Activated effector memory CD4-positive, alpha-beta T cell treated with Interleukin-2 at 50 U/mL for 16 hours (primary cell): ENCODE data around the gene ZNF732.
"Not testable (repeated sequence)": the region's sequence is repeated elsewhere in the genome, so short reads cannot be mapped to it uniquely, and the experiment has no call there.

Source experiments
- DNase-seq: peaks from one replicate; pipeline ENCODE4 v3.0.0-alpha.2; 2020

The ZNF732 gene

DNA sequence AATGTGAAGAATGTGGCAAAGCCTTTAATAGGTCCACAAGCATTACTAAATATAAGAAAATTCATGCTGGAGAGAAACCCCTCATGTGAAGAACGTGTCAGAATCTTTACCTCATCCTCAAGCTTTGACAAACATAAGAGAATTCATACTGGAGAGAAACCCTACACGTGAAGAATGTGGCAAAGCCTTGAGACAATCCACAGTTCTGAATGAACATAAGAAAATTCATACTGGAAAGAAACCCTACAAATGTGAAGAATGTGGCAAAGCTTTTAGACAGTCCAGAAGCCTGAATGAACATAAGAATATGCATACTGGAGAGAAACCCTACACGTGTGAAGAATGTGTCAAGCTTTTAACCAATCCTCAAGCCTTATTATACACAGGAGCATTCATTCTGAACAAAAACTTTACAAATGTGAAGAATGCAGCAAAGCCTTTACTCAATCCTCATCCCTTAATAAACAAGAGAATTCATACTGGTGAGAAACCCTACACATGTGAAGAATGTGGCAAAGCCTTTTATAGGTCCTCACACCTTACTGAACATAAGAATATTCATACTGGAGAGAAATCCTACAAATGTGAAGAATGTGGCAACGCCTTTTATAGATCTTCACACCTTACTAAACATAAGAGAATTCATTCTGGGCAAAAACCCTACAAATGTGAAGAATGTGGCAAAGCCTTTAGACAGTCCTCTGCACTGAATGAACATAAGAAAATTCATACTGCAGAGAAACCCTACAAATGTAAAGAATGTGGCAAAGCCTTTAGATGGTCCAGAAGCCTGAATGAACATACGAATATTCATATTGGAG, 51.1 kb downstream of the ZNF732 start:
- no peak for DNase-seq

- DNase-seq = no peak
Measured at GRCh38 chr4:252065-252601, 53.1 kb downstream of the ZNF732 start.

- peak; percentile 18 for DNase-seq
Measured at GRCh38 chr4:244471-244870, 60.8 kb downstream of the ZNF732 start.

GRCh38 chr4:243426-243825, 61.8 kb downstream of the ZNF732 start:
- DNase-seq = no peak

DNA sequence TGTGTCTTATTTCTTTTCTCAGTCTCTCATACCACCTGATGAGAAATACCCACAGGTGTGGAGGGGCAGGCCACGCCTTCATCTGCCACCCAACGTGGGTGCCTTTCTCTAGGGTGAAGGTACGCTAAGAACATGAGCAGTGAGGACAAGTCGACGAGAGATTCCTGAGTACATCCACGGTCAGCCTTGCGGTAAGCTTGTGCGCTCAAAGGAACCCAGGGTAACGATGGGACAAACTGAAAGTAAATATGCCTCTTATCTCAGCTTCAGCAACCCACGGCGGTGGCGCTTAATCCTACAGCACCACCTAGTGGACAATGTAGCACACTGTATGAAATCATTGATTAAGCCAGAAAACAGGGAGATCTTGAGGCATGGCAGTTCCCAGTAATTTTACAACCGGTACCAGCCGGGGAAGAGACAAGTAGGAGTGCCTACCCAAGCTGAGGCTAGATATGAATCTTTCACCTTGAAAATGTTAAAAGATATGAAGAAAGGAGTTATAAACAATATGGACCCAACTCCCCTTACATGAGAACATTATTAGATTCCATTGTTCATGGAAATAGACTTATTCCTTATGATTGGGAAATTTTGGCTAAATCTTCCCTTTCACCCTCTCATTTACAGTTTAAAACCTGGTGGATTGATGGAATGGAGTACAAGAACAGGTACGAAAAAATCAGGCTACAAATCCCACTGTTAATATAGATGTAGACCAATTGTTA, 63.0 kb downstream of the ZNF732 start:
- peak; percentile 47 for DNase-seq

DNA sequence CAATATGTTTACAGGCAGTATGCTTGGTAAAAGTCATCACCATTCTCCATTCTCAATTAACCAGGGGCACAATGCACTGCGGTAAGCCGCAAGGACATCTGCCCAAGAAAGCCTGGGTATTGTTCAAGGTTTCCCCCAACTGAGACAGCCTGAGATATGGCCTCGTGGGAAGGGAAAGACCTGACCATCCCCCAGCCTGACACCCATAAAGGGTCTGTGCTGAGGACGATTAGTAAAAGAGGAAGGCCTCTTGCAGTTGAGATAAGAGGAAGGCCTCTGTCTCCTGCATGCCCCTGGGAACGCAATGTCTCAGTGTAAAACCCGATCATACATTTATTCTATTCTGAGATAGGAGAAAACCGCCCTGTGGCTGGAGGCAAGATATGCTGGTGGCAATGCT, 63.9 kb downstream of the ZNF732 start:
- not testable (repeated sequence) for DNase-seq

DNA sequence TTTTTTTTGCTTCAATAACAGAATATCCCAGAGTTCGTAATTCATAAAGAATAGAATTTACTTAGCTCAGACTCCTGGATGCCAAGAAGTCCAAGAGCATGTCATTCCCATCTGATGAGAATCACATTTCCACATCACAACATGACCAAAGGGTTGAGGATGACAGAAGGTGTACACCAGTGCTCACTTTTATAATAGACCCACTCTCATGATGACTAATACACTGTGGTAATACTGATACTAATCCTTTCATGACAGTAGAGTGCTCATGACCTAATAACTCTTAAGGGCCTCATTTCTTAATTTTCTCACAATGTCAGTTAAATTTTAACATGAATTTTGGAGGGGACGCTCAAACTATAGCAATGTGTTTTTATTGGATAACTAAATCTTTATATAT, 69.2 kb downstream of the ZNF732 start:
- DNase-seq = no peak

DNA sequence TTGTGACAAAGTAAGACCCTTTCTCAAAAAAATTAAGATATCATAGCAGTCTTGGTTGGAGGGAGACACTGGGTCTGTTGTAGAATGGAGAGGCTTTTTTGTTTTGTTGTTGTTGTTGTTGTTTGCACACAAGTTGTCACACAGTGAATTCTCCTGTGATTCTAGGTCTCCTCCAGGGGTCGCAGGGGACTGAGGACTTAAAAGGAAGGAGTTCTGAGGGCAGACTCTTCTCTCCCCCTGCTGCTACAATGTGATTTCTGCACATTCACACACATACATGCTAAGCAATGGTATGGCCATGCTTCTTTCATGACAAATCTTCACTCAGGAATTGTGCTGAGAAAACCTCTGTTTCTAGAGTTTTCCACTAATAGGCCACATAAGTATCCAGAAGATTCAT, 71.1 kb downstream of the ZNF732 start:
- DNase-seq = no peak

DNA sequence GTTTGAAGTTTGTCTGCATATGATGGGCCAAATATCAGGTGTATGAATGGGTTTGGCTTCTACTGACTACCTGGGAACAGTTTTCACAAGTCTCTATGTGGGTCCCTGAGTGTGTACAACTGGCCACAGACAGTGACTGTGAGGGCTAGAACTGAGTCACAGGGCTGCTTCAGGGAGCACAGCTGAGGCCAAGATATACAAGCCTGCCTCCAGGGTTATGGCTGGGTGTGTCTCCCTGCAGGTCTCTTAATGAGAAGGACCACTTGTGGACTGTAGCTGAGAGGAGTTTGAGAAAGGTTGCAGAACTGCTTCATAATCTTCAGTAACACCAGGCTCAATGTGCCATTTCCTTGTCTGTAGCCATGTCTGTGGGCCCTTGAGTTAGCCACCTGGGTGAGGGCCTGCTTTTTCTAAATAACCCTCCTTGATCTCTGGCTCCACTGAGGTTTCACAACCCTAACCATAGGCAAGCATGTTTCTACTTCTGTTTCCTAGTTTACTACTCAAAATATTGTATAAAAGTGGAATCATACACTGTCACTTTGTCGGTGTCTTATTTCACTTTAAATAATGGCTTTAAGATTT, 81.3 kb downstream of the ZNF732 start:
- DNase-seq = no peak
